Breast epithelium (tissue), 4 donors: ENCODE results near the gene KCNQ5. TPM values are rescaled to one million over a fixed set of nuclear protein-coding genes. Genes with fewer than 3 reads are reported as not detected.

ENCODE experiments used
- DNase-seq, 2 donors: peaks; one replicate each; pipeline ENCODE4 v3.0.0-alpha.2; 2019; ENCODE audit warnings: low spot score in 2 of 2
- H3K27ac ChIP-seq, 2 donors: fragments of 200-600 bp; sonication (generic) in 1 of 2; one replicate each; pipeline ENCODE4 v1.5.1; 2016 to 2019; ENCODE audit warnings: mild to moderate bottlenecking in 1 of 2
- H3K27me3 ChIP-seq, 2 donors: fragments of 200-600 bp; sonication (generic) in 1 of 2; one replicate each; pipeline versions ENCODE4 v1.5.1 to v1.6.0; 2017 to 2019; ENCODE audit warnings: control low read depth in 1 of 2, mild to moderate bottlenecking in 1 of 2
- H3K36me3 ChIP-seq: fragments of 200-600 bp; one replicate; pipeline ENCODE4 v1.5.1; 2019
- H3K4me1 ChIP-seq, 2 donors: fragments of 200-600 bp; sonication (generic); one replicate each; pipeline ENCODE4 v1.5.1; 2016 to 2019; ENCODE audit warnings: control low read depth in 1 of 2
- H3K4me3 ChIP-seq, 3 donors: fragments of 200-600 bp; sonication (generic); 1 replicate in 2 of 3; 2 replicates in 1 of 3; pipeline ENCODE4 v1.5.1; 2016 to 2019; ENCODE audit warnings: mild to moderate bottlenecking in 3 of 3, moderate library complexity in 2 of 3
- H3K9me3 ChIP-seq, 2 donors: fragments of 200-600 bp; sonication (generic) in 1 of 2; one replicate each; pipeline ENCODE4 v1.5.1; 2016 to 2019; ENCODE audit warnings: control low read depth in 1 of 2
- POLR2A ChIP-seq: fragments of 450-650 bp; IDR thresholded peaks from one replicate; pipeline ENCODE4 v1.6.1; 2016; ENCODE audit warnings: antibody characterized with exemption, mild to moderate bottlenecking, moderate library complexity
- POLR2AphosphoS5 ChIP-seq, 3 donors: sonication (generic); formaldehyde crosslinking; IDR thresholded peaks; one replicate each; pipeline ENCODE4 v1.6.1; 2017; ENCODE audit warnings: antibody characterized with exemption in 3 of 3
- intact Hi-C: fragments of 100-400 bp; cut with DNase I; formaldehyde crosslinking; loops from one replicate; pipeline ENCODE4 v1.15.1; 2023; ENCODE audit warnings: low total_unique reads
- total RNA-seq, 3 donors: library from RNA; depleted of rRNA; stranded (reverse); fragments of >200 nt; gene quantifications; one replicate each; pipeline ENCODE4 v1.1.0, GENCODE V29; 2016
- TF ChIP-seq, protein P1 (sequence below), 3 donors: fragments of 450-650 bp; IDR thresholded peaks; one replicate each; pipeline ENCODE4 v1.5.1; 2016 to 2017; ENCODE audit warnings: antibody characterized with exemption in 3 of 3, mild to moderate bottlenecking in 3 of 3, moderate library complexity in 3 of 3

Gene KCNQ5
- total RNA-seq, 3 donors from 2014 or later, result 0.16 to 1.0 (median 0.33) TPM

DNA sequence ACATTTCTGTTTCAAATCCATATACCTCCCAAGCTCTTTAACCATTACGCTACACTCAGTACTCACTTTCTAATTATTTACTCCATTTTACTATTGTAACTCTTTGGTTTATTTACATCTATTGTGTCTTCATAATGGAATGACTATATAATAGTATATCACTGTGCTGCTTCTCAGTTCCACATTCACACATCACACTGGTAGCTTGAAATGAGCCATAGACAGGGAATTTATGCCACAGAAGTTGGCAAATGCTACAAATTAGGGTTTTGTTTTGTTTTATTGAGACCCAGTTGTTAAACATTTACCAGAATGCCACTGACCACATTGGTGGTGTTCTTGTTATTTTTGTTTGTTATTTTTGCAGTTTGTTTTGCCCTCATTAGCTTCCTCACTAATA, 213.9 kb downstream of the KCNQ5 start:
- Histone ChIP-seq H3K36me3 (no peaks in the 10 kb centered on the region), H3K27me3 (no peaks in the 10 kb centered on the region), H3K4me3 (no peak overlapping the region), H3K9me3 (no peaks in the 10 kb centered on the region), H3K4me1 (no peaks in the 10 kb centered on the region), H3K27ac (no peak overlapping the region)
- TF ChIP-seq POLR2AphosphoS5 (IDR thresholded peaks at IDR 0.05) (no peak), POLR2A (no peak)
- TF ChIP-seq, protein P1, sequence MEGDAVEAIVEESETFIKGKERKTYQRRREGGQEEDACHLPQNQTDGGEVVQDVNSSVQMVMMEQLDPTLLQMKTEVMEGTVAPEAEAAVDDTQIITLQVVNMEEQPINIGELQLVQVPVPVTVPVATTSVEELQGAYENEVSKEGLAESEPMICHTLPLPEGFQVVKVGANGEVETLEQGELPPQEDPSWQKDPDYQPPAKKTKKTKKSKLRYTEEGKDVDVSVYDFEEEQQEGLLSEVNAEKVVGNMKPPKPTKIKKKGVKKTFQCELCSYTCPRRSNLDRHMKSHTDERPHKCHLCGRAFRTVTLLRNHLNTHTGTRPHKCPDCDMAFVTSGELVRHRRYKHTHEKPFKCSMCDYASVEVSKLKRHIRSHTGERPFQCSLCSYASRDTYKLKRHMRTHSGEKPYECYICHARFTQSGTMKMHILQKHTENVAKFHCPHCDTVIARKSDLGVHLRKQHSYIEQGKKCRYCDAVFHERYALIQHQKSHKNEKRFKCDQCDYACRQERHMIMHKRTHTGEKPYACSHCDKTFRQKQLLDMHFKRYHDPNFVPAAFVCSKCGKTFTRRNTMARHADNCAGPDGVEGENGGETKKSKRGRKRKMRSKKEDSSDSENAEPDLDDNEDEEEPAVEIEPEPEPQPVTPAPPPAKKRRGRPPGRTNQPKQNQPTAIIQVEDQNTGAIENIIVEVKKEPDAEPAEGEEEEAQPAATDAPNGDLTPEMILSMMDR (IDR thresholded peaks at IDR 0.05), result no peak
- DNase-seq, result no peak
- intact Hi-C loops, result no loop called here

DNA sequence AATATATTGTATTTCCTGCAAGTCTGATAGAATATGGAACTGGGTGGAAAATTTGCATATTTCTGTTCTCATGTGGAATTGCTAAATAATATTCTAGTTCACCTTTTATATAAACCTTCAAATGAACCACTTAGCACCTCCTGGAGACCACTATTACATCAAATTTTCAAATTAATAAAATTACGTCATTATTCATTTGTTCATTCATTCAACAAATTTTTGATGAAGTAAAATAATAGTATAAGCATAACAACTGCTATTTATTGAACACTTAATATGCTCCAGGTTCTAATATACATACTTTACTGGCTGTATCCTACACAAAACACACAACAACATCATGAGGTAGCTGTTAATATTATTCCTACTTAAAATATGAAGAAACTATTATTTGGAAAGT, 215.1 kb downstream of the KCNQ5 start:
- intact Hi-C loops, result no loop called here
- no peaks in the 10 kb centered on the region for H3K36me3 ChIP-seq
- H3K9me3 ChIP-seq, result no peaks in the 10 kb centered on the region

DNA sequence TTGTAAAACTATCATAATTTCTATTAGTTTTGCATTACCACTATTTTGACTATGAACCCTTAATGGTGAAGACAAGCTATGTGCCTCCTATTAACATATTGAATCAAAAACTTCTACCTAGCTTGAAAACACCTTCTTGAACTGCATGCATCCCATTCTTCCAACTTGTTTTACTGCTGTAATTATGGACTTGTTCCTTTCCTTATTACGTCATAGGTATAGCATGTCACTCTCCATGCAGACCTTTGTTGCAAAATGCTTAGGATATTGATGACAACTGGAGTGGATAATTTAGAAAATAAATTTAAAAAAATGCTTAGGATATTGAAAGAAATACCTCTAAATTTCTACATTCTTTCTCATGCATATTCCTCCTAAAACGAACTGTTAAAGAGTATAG, 219.3 kb downstream of the KCNQ5 start:
- TF ChIP-seq POLR2A, result no peak
- no peak for TF ChIP-seq POLR2AphosphoS5 (IDR thresholded peaks at IDR 0.05)
- TF ChIP-seq, protein P1 (IDR thresholded peaks at IDR 0.05), result no peak
- DNase-seq, result no peak
- no peaks in the 10 kb centered on the region for H3K9me3 ChIP-seq
- no peak overlapping the region for H3K27ac ChIP-seq
- no peaks in the 10 kb centered on the region for H3K27me3 ChIP-seq
- no peaks in the 10 kb centered on the region for H3K4me1 ChIP-seq
- no peaks in the 10 kb centered on the region for H3K36me3 ChIP-seq
- no peak overlapping the region for H3K4me3 ChIP-seq
- intact Hi-C loops, result no loop called here

More for the DNA sequence above, 215.1 kb downstream of the KCNQ5 start:
- TF ChIP-seq POLR2AphosphoS5 (IDR thresholded peaks at IDR 0.05) (no peak), POLR2A (no peak)
- TF ChIP-seq, protein P1 (IDR thresholded peaks at IDR 0.05), result no peak
- H3K4me3 ChIP-seq, result no peak overlapping the region
- DNase-seq, result no peak
- no peaks in the 10 kb centered on the region for H3K27me3 ChIP-seq
- H3K4me1 ChIP-seq, result no peaks in the 10 kb centered on the region
- H3K27ac ChIP-seq, result no peak overlapping the region

DNA sequence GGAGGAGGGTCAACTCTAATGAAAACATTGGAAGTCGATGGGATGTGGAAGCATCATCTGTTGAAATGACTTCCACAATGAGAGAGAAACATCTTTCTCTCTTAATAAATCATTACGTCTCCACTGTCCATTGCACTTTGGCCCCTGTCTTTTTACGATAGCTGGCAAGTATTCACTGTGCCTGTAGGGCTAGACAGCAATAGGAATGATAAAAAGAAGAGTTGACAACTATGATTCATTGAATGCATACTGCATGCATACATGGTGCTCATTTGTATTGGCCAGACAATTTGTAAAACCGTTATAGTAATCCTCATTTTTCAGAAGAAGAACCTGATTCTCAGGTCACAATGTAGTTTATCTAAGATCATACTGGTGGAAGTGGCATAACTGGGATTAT, 220.3 kb downstream of the KCNQ5 start:
- no peaks in the 10 kb centered on the region for H3K4me1 ChIP-seq
- H3K36me3 ChIP-seq, result no peaks in the 10 kb centered on the region
- no peaks in the 10 kb centered on the region for H3K9me3 ChIP-seq
- intact Hi-C loops, result no loop called here
- DNase-seq, result no peak
- no peak overlapping the region for H3K27ac ChIP-seq
- no peak overlapping the region for H3K4me3 ChIP-seq
- no peaks in the 10 kb centered on the region for H3K27me3 ChIP-seq
- TF ChIP-seq POLR2AphosphoS5 (IDR thresholded peaks at IDR 0.05) (no peak), POLR2A (no peak)
- TF ChIP-seq, protein P1 (IDR thresholded peaks at IDR 0.05), result no peak

DNA sequence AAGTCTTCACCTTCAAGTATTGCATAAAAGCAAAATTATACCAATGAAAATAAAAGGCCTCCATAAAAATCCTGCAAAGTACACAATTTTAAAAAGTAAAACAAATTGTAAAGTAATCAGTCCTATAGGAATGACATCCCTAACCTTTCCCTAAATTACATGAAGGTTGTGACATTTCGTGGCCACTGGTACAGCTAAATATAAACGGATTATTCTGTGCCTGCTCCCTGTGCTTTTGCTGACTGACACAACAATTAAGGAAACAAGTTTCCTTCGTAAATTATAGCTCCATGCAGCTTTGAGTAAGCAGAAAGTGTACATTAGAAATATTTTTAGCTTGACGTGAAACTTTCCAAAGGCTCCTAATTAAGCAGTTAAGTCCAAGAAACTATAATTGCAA, 222.8 kb downstream of the KCNQ5 start:
- Histone ChIP-seq H3K4me1 (no peaks in the 10 kb centered on the region), H3K27me3 (no peaks in the 10 kb centered on the region), H3K4me3 (no peak overlapping the region), H3K36me3 (no peaks in the 10 kb centered on the region), H3K9me3 (no peaks in the 10 kb centered on the region), H3K27ac (no peak overlapping the region)
- DNase-seq, result no peak
- intact Hi-C loops, result no loop called here
- TF ChIP-seq POLR2A (no peak), POLR2AphosphoS5 (IDR thresholded peaks at IDR 0.05) (no peak)
- TF ChIP-seq, protein P1 (IDR thresholded peaks at IDR 0.05), result no peak
